H9 (cell line): Measurements from ENCODE around the gene RAP1GAP2. TPM values are rescaled to one million over a fixed set of nuclear protein-coding genes. Genes with fewer than 3 reads are reported as not detected.
A peak's percentile ranks its signal among the peaks of the same experiment; 100 is the strongest.

ENCODE experiments used
- DNase-seq: peaks from one replicate; pipeline ENCODE4 v3.0.0-alpha.2; 2017
- H2AFZ ChIP-seq: one replicate; pipeline ENCODE4 v1.6.1; 2013; ENCODE audit warnings: mild to moderate bottlenecking, low read length, control low read depth, moderate library complexity
- H2AK5ac ChIP-seq: 2 replicates; pipeline ENCODE4 v1.6.1; 2013; ENCODE audit warnings: low read length, control low read depth, mixed read lengths; ENCODE audit not compliant: insufficient read length
- H2BK120ac ChIP-seq: one replicate; pipeline ENCODE4 v1.6.1; 2013; ENCODE audit warnings: low read depth, mild to moderate bottlenecking, low read length, control low read depth, inconsistent platforms; ENCODE audit not compliant: poor library complexity, severe bottlenecking
- H2BK12ac ChIP-seq: 2 replicates; pipeline ENCODE4 v1.6.1; 2013; ENCODE audit warnings: low read length, control low read depth, mixed read lengths, low read depth; ENCODE audit not compliant: insufficient read length
- H2BK15ac ChIP-seq: 2 replicates; pipeline ENCODE4 v1.6.1; 2013; ENCODE audit warnings: low read depth, low read length, control low read depth
- H2BK20ac ChIP-seq: one replicate; pipeline ENCODE4 v1.6.1; 2013; ENCODE audit warnings: low read depth, mild to moderate bottlenecking, low read length, control low read depth, inconsistent platforms; ENCODE audit not compliant: poor library complexity, severe bottlenecking
- H2BK5ac ChIP-seq: 2 replicates; pipeline ENCODE4 v1.6.1; 2013; ENCODE audit warnings: low read length, control low read depth, mixed read lengths; ENCODE audit not compliant: insufficient read length
- H3K14ac ChIP-seq: 2 replicates; pipeline ENCODE4 v1.6.1; 2013; ENCODE audit warnings: low read length, control low read depth; ENCODE audit not compliant: insufficient read depth
- H3K18ac ChIP-seq: 2 replicates; pipeline ENCODE4 v1.6.1; 2013; ENCODE audit warnings: low read depth, mild to moderate bottlenecking, mixed read lengths, low read length, control low read depth; ENCODE audit not compliant: insufficient read length
- H3K23ac ChIP-seq: 2 replicates; pipeline ENCODE4 v1.6.1; 2013; ENCODE audit warnings: low read length, control low read depth, mixed read lengths, low read depth; ENCODE audit not compliant: insufficient read length
- H3K23me2 ChIP-seq: 2 replicates; pipeline ENCODE4 v1.6.1; 2013; ENCODE audit warnings: low read depth, mild to moderate bottlenecking, mixed read lengths, low read length, control low read depth; ENCODE audit not compliant: insufficient read length, poor library complexity, severe bottlenecking
- H3K27ac ChIP-seq: 2 replicates; pipeline ENCODE4 v1.5.1; 2013; ENCODE audit warnings: low read length, control low read depth, mixed read lengths, low read depth; ENCODE audit not compliant: insufficient read length
- H3K27me3 ChIP-seq: 2 replicates; pipeline ENCODE4 v1.6.1; 2013; ENCODE audit warnings: low read length, control low read depth, inconsistent platforms; ENCODE audit not compliant: insufficient read depth
- H3K4ac ChIP-seq: 2 replicates; pipeline ENCODE4 v1.6.1; 2013; ENCODE audit warnings: low read depth, mild to moderate bottlenecking, control low read depth, inconsistent platforms, low read length, moderate library complexity
- H3K4me1 ChIP-seq: 2 replicates; pipeline ENCODE4 v1.6.1; 2013; ENCODE audit warnings: low read length, control low read depth, inconsistent platforms; ENCODE audit not compliant: insufficient read depth
- H3K4me2 ChIP-seq: 2 replicates; pipeline ENCODE4 v1.6.1; 2013; ENCODE audit warnings: low read length, control low read depth, mixed read lengths; ENCODE audit not compliant: insufficient read length, insufficient read depth
- H3K56ac ChIP-seq: 2 replicates; pipeline ENCODE4 v1.6.1; 2013; ENCODE audit warnings: low read depth, mild to moderate bottlenecking, mixed read lengths, low read length, control low read depth; ENCODE audit not compliant: insufficient read length
- H3K79me1 ChIP-seq: 2 replicates; pipeline ENCODE4 v1.6.1; 2013; ENCODE audit warnings: low read depth, mild to moderate bottlenecking, moderate library complexity, low read length, control low read depth, inconsistent platforms; ENCODE audit not compliant: insufficient read depth, poor library complexity, severe bottlenecking
- H3K79me2 ChIP-seq: 2 replicates; pipeline ENCODE4 v1.6.1; 2013; ENCODE audit warnings: low read length, control low read depth, inconsistent platforms; ENCODE audit not compliant: insufficient read depth
- H3K9ac ChIP-seq: 2 replicates; pipeline ENCODE4 v1.6.1; 2013; ENCODE audit warnings: low read length, control low read depth, mixed read lengths; ENCODE audit not compliant: insufficient read length; ENCODE audit errors: extremely low read depth
- H3K9me3 ChIP-seq: one replicate; pipeline ENCODE4 v1.6.1; 2013; ENCODE audit warnings: low read depth, low read length, inconsistent platforms; ENCODE audit not compliant: control insufficient read depth
- H3T11ph ChIP-seq: one replicate; pipeline ENCODE4 v1.6.1; 2013; ENCODE audit warnings: mild to moderate bottlenecking, low read length, control low read depth, inconsistent platforms
- H4K20me1 ChIP-seq: one replicate; pipeline ENCODE4 v1.6.1; 2013; ENCODE audit not compliant: control insufficient read depth, insufficient read length, insufficient read depth
- H4K5ac ChIP-seq: 2 replicates; pipeline ENCODE4 v1.6.1; 2013; ENCODE audit warnings: low read depth, mild to moderate bottlenecking, mixed read lengths, low read length, control low read depth; ENCODE audit not compliant: insufficient read length
- H4K8ac ChIP-seq: replicated peaks from 2 replicates; pipeline ENCODE4 v1.6.1; 2013; ENCODE audit warnings: low read length, control low read depth, mixed read lengths, low read depth; ENCODE audit not compliant: insufficient read length
- H4K91ac ChIP-seq: 2 replicates; pipeline ENCODE4 v1.6.1; 2013; ENCODE audit warnings: low read depth, mild to moderate bottlenecking, moderate library complexity, mixed read lengths, low read length, control low read depth; ENCODE audit not compliant: insufficient read length
- H3K27ac Mint-ChIP-seq, 3 experiments: 2 replicates in 2 of 3; 3 replicates in 1 of 3; pipeline ENCODE4 v1.8.0; 2020 to 2021; ENCODE audit warnings: mixed read lengths in 3 of 3, mild to moderate bottlenecking in 1 of 3, moderate library complexity in 1 of 3
- H3K27me3 Mint-ChIP-seq: 2 replicates; pipeline ENCODE4 v1.8.0; 2021; ENCODE audit warnings: low read depth, mild to moderate bottlenecking, moderate library complexity, mixed read lengths
- H3K36me3 Mint-ChIP-seq, 3 experiments: 2 replicates in 2 of 3; 3 replicates in 1 of 3; pipeline ENCODE4 v1.8.0; 2020 to 2021; ENCODE audit warnings: low read depth in 3 of 3, mixed read lengths in 3 of 3; ENCODE audit not compliant: insufficient read depth in 1 of 3
- H3K4me1 Mint-ChIP-seq, 2 experiments: 2 replicates each; pipeline ENCODE4 v1.8.0; 2020; ENCODE audit warnings: mixed read lengths in 2 of 2
- H3K4me3 Mint-ChIP-seq, 2 experiments: 2 replicates in 1 of 2; 3 replicates in 1 of 2; pipeline ENCODE4 v1.8.0; 2020 to 2021; ENCODE audit warnings: mild to moderate bottlenecking in 2 of 2, mixed read lengths in 2 of 2, moderate library complexity in 1 of 2
- H3K9me3 Mint-ChIP-seq, 2 experiments: 2 replicates in 1 of 2; 3 replicates in 1 of 2; pipeline ENCODE4 v1.8.0; 2020; ENCODE audit warnings: mild to moderate bottlenecking in 2 of 2, mixed read lengths in 2 of 2, moderate library complexity in 1 of 2
- WGBS: extraction: QIAGEN DNeasy Blood & Tissue Kit; methylation state at CpG from one replicate; pipeline ENCODE4 v1.1.7; 2013; ENCODE audit warnings: missing lambda C conversion rate, low lambda C conversion rate, mixed read lengths; ENCODE audit not compliant: insufficient read length; ENCODE audit errors: extremely low coverage; 5-methylcytosine and 5-hydroxymethylcytosine counted together
- total RNA-seq: library from RNA; stranded (reverse); gene quantifications from 2 replicates; pipeline ENCODE4 v1.2.1, GENCODE V29; 2021
- TF ChIP-seq, protein P1 (sequence below): fragments of 200-600 bp; sonication (generic); conservative IDR thresholded peaks from 3 replicates; pipeline ENCODE4 v1.8.0; 2021; ENCODE audit warnings: antibody characterized with exemption, mild to moderate bottlenecking

Gene RAP1GAP2
- total RNA-seq, 1 experiment from 2014 or later: 33.8 TPM

GRCh38 chr17:2916461-2916860 is 120.2 kb downstream of the RAP1GAP2 start:
- Histone ChIP-seq H3K18ac (no peak overlapping the region), H3K23ac (no peak overlapping the region), H4K8ac (no peak overlapping the region), H2BK5ac (no peak overlapping the region), H4K91ac (no peak overlapping the region), H2AK5ac (no peak overlapping the region), H2AFZ (no peak overlapping the region), H4K5ac (no peak overlapping the region), H2BK120ac (no peak overlapping the region), H3K27ac (no peak overlapping the region), H3K4ac (no peak overlapping the region), H3T11ph (no peak overlapping the region), H3K79me2 (peaks cover 2% of the 10 kb centered on the region; the same call in 1 of the 2 replicates), H3K4me2 (no peak overlapping the region), H3K23me2 (no peaks in the 10 kb centered on the region), H3K9ac (no peak overlapping the region), H3K4me1 (no peaks in the 10 kb centered on the region), H3K27me3 (no peaks in the 10 kb centered on the region), H3K9me3 (no peaks in the 10 kb centered on the region), H2BK15ac (no peak overlapping the region), H4K20me1 (no peaks in the 10 kb centered on the region), H3K79me1 (no peaks in the 10 kb centered on the region), H3K14ac (no peak overlapping the region), H2BK12ac (no peak overlapping the region), H2BK20ac (no peak overlapping the region), H3K56ac (no peak overlapping the region)
- no CpG with 5 or more reads among the region's 11 CpGs for WGBS
- no peaks in the 10 kb centered on the region for H3K27me3 Mint-ChIP-seq
- peaks cover 0 to 14% (median 2%) of the 10 kb centered on the region in 3 experiments; a peak in 6 of 7 replicates for H3K36me3 Mint-ChIP-seq
- H3K4me3 Mint-ChIP-seq: no peak overlapping the region
- DNase-seq: no peak
- peaks cover 8 to 12% of the 10 kb centered on the region in 2 experiments for H3K4me1 Mint-ChIP-seq
- peak overlapping the region in 2 of 3 experiments; percentile 50 to 57; a peak in 2 of 7 replicates for H3K27ac Mint-ChIP-seq
- no peaks in the 10 kb centered on the region for H3K9me3 Mint-ChIP-seq
- TF ChIP-seq, protein P1, sequence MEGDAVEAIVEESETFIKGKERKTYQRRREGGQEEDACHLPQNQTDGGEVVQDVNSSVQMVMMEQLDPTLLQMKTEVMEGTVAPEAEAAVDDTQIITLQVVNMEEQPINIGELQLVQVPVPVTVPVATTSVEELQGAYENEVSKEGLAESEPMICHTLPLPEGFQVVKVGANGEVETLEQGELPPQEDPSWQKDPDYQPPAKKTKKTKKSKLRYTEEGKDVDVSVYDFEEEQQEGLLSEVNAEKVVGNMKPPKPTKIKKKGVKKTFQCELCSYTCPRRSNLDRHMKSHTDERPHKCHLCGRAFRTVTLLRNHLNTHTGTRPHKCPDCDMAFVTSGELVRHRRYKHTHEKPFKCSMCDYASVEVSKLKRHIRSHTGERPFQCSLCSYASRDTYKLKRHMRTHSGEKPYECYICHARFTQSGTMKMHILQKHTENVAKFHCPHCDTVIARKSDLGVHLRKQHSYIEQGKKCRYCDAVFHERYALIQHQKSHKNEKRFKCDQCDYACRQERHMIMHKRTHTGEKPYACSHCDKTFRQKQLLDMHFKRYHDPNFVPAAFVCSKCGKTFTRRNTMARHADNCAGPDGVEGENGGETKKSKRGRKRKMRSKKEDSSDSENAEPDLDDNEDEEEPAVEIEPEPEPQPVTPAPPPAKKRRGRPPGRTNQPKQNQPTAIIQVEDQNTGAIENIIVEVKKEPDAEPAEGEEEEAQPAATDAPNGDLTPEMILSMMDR: no peak
